Measurements from ENCODE around the gene MRGPRX2.

DNA sequence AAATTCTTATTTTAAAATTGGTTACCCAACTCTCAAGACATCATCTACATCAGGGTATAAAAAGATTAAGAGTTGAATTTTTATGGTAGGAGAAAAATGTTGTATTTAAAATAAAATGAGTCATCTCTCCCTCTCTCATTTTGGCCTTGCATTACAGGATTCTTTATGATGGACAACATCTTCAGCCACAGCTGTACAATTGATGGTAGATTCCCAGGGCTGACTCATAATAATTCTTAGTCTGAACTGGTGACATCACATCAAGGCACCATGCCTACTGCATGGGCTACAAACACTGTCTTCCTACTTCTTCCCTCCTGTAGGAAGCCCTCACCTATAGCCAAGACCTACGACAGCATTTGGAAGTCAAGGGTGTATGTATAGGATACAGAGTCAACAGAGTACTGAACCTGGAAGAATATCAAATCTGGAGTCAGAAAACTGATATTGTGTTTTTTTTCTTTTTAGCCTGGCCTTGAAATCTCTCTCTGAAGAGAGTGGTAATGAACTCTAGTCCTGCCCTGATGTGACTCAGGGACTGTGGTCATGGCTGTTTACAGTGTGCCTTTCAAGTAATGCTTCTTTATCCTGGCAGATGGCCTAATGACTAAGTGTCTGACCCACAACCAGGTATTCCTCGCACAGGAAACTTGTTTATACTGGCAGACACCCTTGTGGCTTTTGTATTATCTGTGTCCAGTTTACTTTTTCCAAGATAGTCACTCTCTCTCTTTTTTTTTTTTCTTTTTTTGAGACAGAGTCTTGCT lies 32.5 kb downstream of the MRGPRX2 start:
- TF ChIP-seq, protein P1, sequence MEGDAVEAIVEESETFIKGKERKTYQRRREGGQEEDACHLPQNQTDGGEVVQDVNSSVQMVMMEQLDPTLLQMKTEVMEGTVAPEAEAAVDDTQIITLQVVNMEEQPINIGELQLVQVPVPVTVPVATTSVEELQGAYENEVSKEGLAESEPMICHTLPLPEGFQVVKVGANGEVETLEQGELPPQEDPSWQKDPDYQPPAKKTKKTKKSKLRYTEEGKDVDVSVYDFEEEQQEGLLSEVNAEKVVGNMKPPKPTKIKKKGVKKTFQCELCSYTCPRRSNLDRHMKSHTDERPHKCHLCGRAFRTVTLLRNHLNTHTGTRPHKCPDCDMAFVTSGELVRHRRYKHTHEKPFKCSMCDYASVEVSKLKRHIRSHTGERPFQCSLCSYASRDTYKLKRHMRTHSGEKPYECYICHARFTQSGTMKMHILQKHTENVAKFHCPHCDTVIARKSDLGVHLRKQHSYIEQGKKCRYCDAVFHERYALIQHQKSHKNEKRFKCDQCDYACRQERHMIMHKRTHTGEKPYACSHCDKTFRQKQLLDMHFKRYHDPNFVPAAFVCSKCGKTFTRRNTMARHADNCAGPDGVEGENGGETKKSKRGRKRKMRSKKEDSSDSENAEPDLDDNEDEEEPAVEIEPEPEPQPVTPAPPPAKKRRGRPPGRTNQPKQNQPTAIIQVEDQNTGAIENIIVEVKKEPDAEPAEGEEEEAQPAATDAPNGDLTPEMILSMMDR (IDR thresholded peaks at IDR 0.05), result no peak
- TF ChIP-seq POLR2AphosphoS5 (IDR thresholded peaks at IDR 0.05), result no peak

Measured in transverse colon (tissue), 4 donors.